HepG2 (cell line): Measurements from ENCODE around the gene CA11. TPM values are rescaled to one million over a fixed set of nuclear protein-coding genes. Genes with fewer than 3 reads are reported as not detected.
A peak's percentile ranks its signal among the peaks of the same experiment; 100 is the strongest.

Source experiments
- CAMTA2 ChIP-seq: sonication (generic); formaldehyde crosslinking; IDR thresholded peaks from 2 replicates; pipeline ENCODE4 v1.4.0; 2020; ENCODE audit warnings: mild to moderate bottlenecking, missing genetic modification reagents, borderline replicate concordance
- E2F5 ChIP-seq: sonication (generic); formaldehyde crosslinking; conservative IDR thresholded peaks from 2 replicates; pipeline ENCODE4 v1.4.0; 2020; ENCODE audit warnings: missing genetic modification reagents
- ELF1 ChIP-seq: sonication (generic); formaldehyde crosslinking; IDR thresholded peaks from 2 replicates; pipeline ENCODE4 v1.4.0; 2020; ENCODE audit warnings: missing genetic modification reagents
- FIP1L1 ChIP-seq: fragments of 200-400 bp; formaldehyde crosslinking; IDR thresholded peaks from 2 replicates; pipeline ENCODE4 v1.6.1; 2018; ENCODE audit warnings: low read depth, mild to moderate bottlenecking, low read length, moderate library complexity, borderline replicate concordance; ENCODE audit not compliant: insufficient read depth
- HINFP ChIP-seq: sonication (generic); formaldehyde crosslinking; IDR thresholded peaks from 2 replicates; pipeline ENCODE4 v1.4.0; 2020; ENCODE audit warnings: low read depth, mild to moderate bottlenecking, missing genetic modification reagents
- KAT2B ChIP-seq: fragments of 150-350 bp; IDR thresholded peaks from 2 replicates; pipeline ENCODE4 v1.6.1; 2014; ENCODE audit warnings: low read depth, low read length, borderline replicate concordance
- MAFK ChIP-seq, 2 experiments: IDR thresholded peaks in 1 of 2; conservative IDR thresholded peaks in 1 of 2; 2 replicates each; pipeline ENCODE4 v1.6.1; 2011; ENCODE audit warnings: improper control_type of control experiment in 2 of 2, low read length in 2 of 2
- MEIS2 ChIP-seq: sonication (generic); formaldehyde crosslinking; IDR thresholded peaks from 2 replicates; pipeline ENCODE4 v1.9.0; 2021; ENCODE audit warnings: mild to moderate bottlenecking, missing genetic modification reagents
- MYNN ChIP-seq: sonication (generic); formaldehyde crosslinking; IDR thresholded peaks from 2 replicates; pipeline ENCODE4 v1.4.0; 2020; ENCODE audit warnings: mild to moderate bottlenecking, low read depth, missing genetic modification reagents
- MZF1 ChIP-seq: sonication (generic); formaldehyde crosslinking; IDR thresholded peaks from 2 replicates; pipeline ENCODE4 v1.8.1; 2023; ENCODE audit warnings: mild to moderate bottlenecking, missing genetic modification reagents, borderline replicate concordance
- NCOA5 ChIP-seq: sonication (generic); formaldehyde crosslinking; IDR thresholded peaks from 2 replicates; pipeline ENCODE4 v1.4.0; 2020; ENCODE audit warnings: missing genetic modification reagents
- NR1H2 ChIP-seq: sonication (generic); formaldehyde crosslinking; IDR thresholded peaks from 2 replicates; pipeline ENCODE4 v1.8.1; 2022; ENCODE audit warnings: low read depth, missing genetic modification reagents, borderline replicate concordance
- NR2F2 ChIP-seq: IDR thresholded peaks from 2 replicates; pipeline ENCODE4 v1.6.1; 2012; ENCODE audit warnings: low read depth, inconsistent platforms, borderline replicate concordance
- RORA ChIP-seq: sonication (generic); formaldehyde crosslinking; IDR thresholded peaks from 2 replicates; pipeline ENCODE4 v1.5.0; 2020; ENCODE audit warnings: mild to moderate bottlenecking, missing genetic modification reagents, moderate library complexity
- RXRA ChIP-seq: sonication (generic); formaldehyde crosslinking; IDR thresholded peaks from 2 replicates; pipeline ENCODE4 v1.5.1; 2020; ENCODE audit warnings: missing genetic modification reagents
- SKI ChIP-seq: fragments of 450-650 bp; IDR thresholded peaks from one replicate; pipeline ENCODE4 v1.6.1; 2018; ENCODE audit warnings: mild to moderate bottlenecking; ENCODE audit not compliant: partially characterized antibody
- SOX5 ChIP-seq: IDR thresholded peaks from 2 replicates; pipeline ENCODE4 v1.6.1; 2016; ENCODE audit warnings: borderline replicate concordance
- TBL1XR1 ChIP-seq: fragments of 150-350 bp; IDR thresholded peaks from 2 replicates; pipeline ENCODE4 v1.6.1; 2014; ENCODE audit warnings: borderline replicate concordance, low read length; ENCODE audit not compliant: partially characterized antibody
- TFDP1 ChIP-seq: IDR thresholded peaks from 2 replicates; pipeline ENCODE4 v1.6.1; 2016; ENCODE audit warnings: missing compliant biosample characterization, missing genetic modification reagents, borderline replicate concordance
- ZFP36 ChIP-seq: fragments of 150-350 bp; IDR thresholded peaks from 2 replicates; pipeline ENCODE4 v1.6.1; 2018; ENCODE audit warnings: borderline replicate concordance, low read length, low read depth; ENCODE audit not compliant: partially characterized antibody
- ZNF143 ChIP-seq: sonication (generic); formaldehyde crosslinking; IDR thresholded peaks from 2 replicates; pipeline ENCODE4 v1.4.0; 2020; ENCODE audit warnings: missing genetic modification reagents
- ZNF225 ChIP-seq: sonication (generic); formaldehyde crosslinking; IDR thresholded peaks from 2 replicates; pipeline ENCODE4 v1.4.0; 2020; ENCODE audit warnings: mild to moderate bottlenecking, missing genetic modification reagents
- ZNF264 ChIP-seq: sonication (generic); formaldehyde crosslinking; IDR thresholded peaks from 2 replicates; pipeline ENCODE4 v1.4.0; 2020; ENCODE audit warnings: missing genetic modification reagents
- ZNF558 ChIP-seq: sonication (generic); formaldehyde crosslinking; IDR thresholded peaks from 2 replicates; pipeline ENCODE4 v1.9.0; 2022; ENCODE audit warnings: mild to moderate bottlenecking, missing genetic modification reagents, borderline replicate concordance
- ZNF660 ChIP-seq: sonication (generic); formaldehyde crosslinking; IDR thresholded peaks from 2 replicates; pipeline ENCODE4 v1.5.1; 2020; ENCODE audit warnings: mild to moderate bottlenecking, low read depth, missing genetic modification reagents, borderline replicate concordance
- ZNF674 ChIP-seq: sonication (generic); formaldehyde crosslinking; IDR thresholded peaks from 2 replicates; pipeline ENCODE4 v1.5.0; 2020; ENCODE audit warnings: low read depth, mild to moderate bottlenecking, missing genetic modification reagents
- ZNF709 ChIP-seq: sonication (generic); formaldehyde crosslinking; IDR thresholded peaks from 2 replicates; pipeline ENCODE4 v1.5.0; 2020; ENCODE audit warnings: mild to moderate bottlenecking, missing genetic modification reagents
- ZNF792 ChIP-seq: IDR thresholded peaks from 2 replicates; pipeline ENCODE4 v1.6.1; 2016
- polyA plus RNA-seq, 8 experiments: library from polyadenylated mRNA; depleted of rRNA in 3 of 8; stranded (reverse) in 7 of 8; unstranded in 1 of 8; fragments of >200 nt; fragmentation: Illumina TruSeq in 4 of 8; extraction: Trizol in 4 of 8; gene quantifications; 2 replicates each; pipeline versions ENCODE4 v1.2.1 to v1.2.3, GENCODE V29; 2011 to 2016; ENCODE audit warnings: low read depth in 4 of 8, missing spikeins in 1 of 8, mixed read lengths in 1 of 8; ENCODE audit not compliant: insufficient read depth in 1 of 8
- total RNA-seq, 5 experiments: library from RNA; depleted of rRNA; stranded (reverse); fragments of >200 nt; fragmentation: Illumina TruSeq; extraction: Trizol; gene quantifications; 2 replicates each; pipeline ENCODE4 v1.2.3, GENCODE V29; 2016; ENCODE audit warnings: low read depth in 1 of 5

Gene CA11
- total and polyA plus RNA-seq, 2 of the 13 experiments (the other 11 are each of a cell fraction or from before 2014, with no cell fraction given): 0.41 to 0.58 TPM

- TF ChIP-seq HINFP (CRISPR knock-in tag) (peak; percentile 83; the same call in 1 of the 2 replicates), RORA (no peak), E2F5 (CRISPR knock-in tag) (no peak), KAT2B (no peak), ZNF709 (CRISPR knock-in tag) (no peak), MEIS2 (0 out of 2 replicates have a peak, but pooled peaks have one; percentile 46), ZNF792 (CRISPR knock-in tag) (no peak), ZNF264 (CRISPR knock-in tag) (0 out of 2 replicates have a peak, but pooled peaks have one; percentile 23), ZNF225 (0 out of 2 replicates have a peak, but pooled peaks have one; percentile 51), SOX5 (CRISPR knock-in tag) (0 out of 2 replicates have a peak, but pooled peaks have one; percentile 26), NCOA5 (CRISPR knock-in tag) (no peak), ZNF558 (CRISPR knock-in tag) (no peak), MAFK (conservative IDR thresholded peaks at IDR 0.05 in 1 of 2, IDR thresholded peaks at IDR 0.05 in 1 of 2; ENCODE audit: low read length in 2 of 2) (no peak), TBL1XR1 (no peak), ZFP36 (no peak), TFDP1 (no peak), ZNF674 (CRISPR knock-in tag) (no peak), MYNN (CRISPR knock-in tag) (no peak), SKI (no peak), CAMTA2 (CRISPR knock-in tag) (no peak), NR1H2 (CRISPR knock-in tag) (no peak), ELF1 (CRISPR knock-in tag) (0 out of 2 replicates have a peak, but pooled peaks have one; percentile 23), NR2F2 (no peak), ZNF143 (no peak), FIP1L1 (no peak), ZNF660 (CRISPR knock-in tag) (no peak), MZF1 (CRISPR knock-in tag) (no peak), RXRA (CRISPR knock-in tag) (no peak; the same call in 1 of the 2 replicates)
Observed at GRCh38 chr19:48674921-48675824, 29.2 kb upstream of the CA11 start (continued).
